Cardiac fibroblast (primary cell): Measurements from ENCODE around the gene COL5A3.
A peak's percentile ranks its signal among the peaks of the same experiment; 100 is the strongest.
"Not testable (repeated sequence)": the region's sequence is repeated elsewhere in the genome, so short reads cannot be mapped to it uniquely, and the experiment has no call there.

Experiments
- DNase-seq, 2 donors: peaks; one replicate each; pipeline versions ENCODE4 v3.0.0 to v3.0.0-alpha.2; 2010; ENCODE audit warnings: low read depth in 2 of 2
- H3K4me3 ChIP-seq, 2 donors: replicated peaks in 1 of 2; 1 replicate in 1 of 2; 2 replicates in 1 of 2; pipeline ENCODE4 v1.5.1; 2011; ENCODE audit warnings: low read depth in 2 of 2, low read length in 2 of 2, mild to moderate bottlenecking in 2 of 2, moderate library complexity in 1 of 2
- TF ChIP-seq, protein P1 (sequence below): IDR thresholded peaks from one replicate; pipeline ENCODE4 v1.5.1; 2011; ENCODE audit warnings: low read depth, mild to moderate bottlenecking, low read length, inconsistent platforms

COL5A3 gene

DNA sequence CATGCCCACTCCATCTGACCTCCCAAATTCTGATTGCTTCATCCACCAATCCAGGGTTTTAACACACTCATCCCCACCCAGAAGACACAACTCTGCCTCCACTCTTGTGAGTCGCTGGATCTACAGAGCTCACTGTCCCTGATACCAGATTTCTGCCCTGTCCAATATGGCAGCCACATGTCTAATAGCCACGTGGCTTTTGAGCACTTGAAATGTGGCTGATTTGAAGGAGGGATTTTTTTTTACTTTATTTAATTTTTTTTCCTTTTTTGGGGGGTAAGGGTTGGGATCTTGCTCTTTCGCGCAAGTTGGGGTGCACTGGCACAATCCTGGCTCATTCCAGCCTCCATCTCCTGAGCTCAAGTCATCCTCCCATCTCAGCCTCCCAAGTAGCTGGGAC is 49.2 kb downstream of the COL5A3 start:
- TF ChIP-seq, protein P1, sequence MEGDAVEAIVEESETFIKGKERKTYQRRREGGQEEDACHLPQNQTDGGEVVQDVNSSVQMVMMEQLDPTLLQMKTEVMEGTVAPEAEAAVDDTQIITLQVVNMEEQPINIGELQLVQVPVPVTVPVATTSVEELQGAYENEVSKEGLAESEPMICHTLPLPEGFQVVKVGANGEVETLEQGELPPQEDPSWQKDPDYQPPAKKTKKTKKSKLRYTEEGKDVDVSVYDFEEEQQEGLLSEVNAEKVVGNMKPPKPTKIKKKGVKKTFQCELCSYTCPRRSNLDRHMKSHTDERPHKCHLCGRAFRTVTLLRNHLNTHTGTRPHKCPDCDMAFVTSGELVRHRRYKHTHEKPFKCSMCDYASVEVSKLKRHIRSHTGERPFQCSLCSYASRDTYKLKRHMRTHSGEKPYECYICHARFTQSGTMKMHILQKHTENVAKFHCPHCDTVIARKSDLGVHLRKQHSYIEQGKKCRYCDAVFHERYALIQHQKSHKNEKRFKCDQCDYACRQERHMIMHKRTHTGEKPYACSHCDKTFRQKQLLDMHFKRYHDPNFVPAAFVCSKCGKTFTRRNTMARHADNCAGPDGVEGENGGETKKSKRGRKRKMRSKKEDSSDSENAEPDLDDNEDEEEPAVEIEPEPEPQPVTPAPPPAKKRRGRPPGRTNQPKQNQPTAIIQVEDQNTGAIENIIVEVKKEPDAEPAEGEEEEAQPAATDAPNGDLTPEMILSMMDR = no peak
- H3K4me3 ChIP-seq = no peak overlapping the region
- no peak for DNase-seq

DNA sequence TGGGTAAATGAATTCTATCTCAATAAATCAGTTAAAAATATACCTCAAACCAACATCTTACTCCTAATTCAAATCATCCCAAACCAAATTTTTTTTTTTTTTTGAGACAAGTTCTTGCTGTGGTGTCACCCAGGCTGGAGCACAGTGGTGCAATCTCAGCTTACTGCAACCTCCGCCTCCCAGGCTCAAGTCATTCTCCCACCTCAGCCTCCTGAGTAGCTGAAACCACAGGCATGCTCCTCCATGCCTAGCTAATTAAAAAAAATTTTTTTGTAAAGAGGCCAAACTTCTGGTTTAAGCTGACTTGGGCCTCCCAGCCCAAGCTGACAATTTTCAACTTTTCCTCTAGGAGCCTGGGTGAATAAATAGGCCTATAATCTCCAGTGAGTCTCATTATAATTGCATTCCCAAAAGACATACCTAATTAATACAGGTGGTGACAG is 51.9 kb downstream of the COL5A3 start:
- TF ChIP-seq, protein P1 = no peak
- no peak overlapping the region for H3K4me3 ChIP-seq
- peak; percentile 89 for DNase-seq

DNA sequence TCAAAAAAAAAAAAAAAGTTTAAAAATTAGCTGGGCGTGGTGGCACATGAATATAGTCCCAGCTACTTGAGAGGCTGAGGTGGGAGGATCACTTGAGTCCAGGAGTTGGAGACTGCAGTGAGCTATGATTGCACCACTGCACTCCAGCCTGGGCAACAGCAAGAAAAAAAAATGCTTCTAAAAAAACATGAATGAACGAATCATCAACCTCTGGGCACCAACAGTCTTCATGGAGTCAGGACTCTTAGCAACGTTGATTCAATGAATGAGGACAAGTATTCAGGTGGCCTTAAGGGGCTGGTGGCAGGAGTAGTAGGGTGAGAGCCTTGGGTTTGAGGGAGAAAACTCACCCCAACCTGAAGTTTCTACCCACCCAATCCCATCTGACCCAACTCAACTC is 53.3 kb downstream of the COL5A3 start:
- TF ChIP-seq, protein P1 = no peak
- H3K4me3 ChIP-seq = no peak overlapping the region
- peak in 1 of 2 donors; percentile 41 for DNase-seq

DNA sequence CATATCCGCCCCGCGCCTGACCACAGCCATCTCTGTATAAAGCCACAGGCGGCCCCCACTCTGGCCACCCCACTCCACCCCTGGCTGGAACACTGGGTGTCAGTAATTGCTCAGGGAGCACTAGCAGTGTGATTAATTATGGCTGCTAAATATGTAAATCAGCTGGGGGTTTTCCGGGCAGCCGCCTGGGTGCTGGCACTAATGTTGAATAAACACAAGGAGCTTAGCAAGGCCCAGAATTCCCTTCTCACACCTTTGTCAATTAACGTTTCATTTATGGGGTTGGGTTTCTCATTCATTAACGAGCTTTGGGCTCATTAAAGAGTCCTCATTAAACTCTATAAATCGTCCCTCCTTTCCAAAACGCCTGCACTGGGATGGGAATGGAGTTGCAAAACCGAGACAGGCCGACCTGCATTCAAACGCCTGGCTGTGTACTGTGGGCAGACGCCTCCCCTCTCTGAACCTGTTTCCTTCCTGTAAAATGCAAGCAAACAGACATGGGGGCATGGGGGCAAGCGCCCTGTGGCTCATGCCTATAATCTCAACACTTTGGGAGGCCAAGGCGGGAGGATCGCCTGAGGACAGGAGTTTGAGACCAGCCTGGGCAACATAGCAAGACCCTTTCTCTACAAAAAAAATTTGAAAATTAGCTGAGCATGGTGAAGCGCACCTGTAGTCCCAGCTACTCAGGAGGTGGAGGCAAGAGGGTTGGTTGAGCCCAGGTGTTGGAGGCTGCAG is 56.3 kb downstream of the COL5A3 start:
- TF ChIP-seq, protein P1 = no peak
- no peak for DNase-seq
- no peak overlapping the region for H3K4me3 ChIP-seq

DNA sequence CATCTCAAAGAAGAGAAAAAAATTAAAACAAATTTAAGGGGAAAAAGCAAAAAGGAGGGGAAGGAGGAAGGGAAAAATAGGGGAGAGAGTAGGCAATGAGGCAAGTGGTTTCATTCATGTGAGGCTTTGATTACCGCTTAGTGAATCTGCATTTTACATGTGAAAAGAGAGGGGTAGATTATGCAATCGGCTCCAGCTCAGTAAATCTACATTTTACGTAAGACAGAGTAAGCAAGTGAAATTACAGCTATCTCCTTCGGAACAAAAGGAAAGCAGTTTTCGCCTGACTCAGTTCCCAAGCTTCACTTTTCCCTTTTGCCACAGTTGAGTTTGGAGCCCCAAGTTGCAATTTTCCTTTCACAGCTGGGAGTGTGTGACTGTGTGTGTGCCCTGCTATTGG is 58.0 kb downstream of the COL5A3 start:
- no peak overlapping the region for H3K4me3 ChIP-seq
- TF ChIP-seq, protein P1 = no peak
- no peak for DNase-seq

DNA sequence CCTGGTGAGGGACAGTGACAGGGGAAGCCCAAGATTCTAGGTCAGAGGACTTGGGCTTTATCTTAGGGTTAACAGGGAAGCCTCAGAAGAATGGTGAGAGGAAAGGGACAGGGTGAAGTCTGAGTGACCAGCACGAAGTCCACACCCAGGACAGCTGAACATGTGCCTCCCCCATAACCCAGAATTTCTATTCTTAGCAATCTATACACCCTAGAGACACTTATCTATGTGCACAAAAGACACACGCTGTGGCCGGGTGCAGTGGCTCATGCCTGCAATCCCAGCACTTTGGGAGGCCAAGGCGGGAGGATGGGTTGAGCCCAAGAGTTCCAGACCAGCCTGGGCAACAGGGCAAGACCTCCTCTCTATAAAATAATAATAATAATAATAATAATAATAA is 62.9 kb downstream of the COL5A3 start:
- no peak overlapping the region for H3K4me3 ChIP-seq
- DNase-seq = no peak
- TF ChIP-seq, protein P1 = no peak

DNA sequence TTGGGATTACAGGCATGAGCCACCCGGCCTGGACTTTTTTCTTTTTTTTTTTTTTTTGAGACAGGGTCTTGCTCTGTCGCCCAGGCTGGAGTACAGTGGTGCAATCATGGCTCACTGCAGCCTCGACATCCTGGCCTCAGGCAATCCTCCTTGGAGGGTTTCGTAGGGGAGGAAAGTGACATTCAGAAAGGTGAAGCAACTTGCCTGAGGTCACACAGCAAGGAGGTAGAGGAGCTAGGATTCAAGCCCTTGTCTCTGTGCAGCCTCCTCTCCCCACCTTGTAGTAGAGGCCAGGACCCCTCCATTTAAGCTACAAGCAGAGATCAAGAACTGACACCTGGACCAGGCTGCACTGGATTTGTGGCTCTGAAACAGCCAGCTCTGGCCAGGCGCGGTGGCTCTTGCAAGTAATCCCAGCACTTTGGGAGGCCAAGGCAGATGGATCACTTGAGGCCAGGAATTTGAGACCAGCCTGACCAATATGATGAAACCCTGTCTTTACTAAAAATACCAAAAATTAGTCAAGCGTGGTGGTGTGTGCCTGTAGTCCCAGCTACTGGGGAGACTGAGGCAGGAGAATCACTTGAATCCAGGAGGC is 63.7 kb downstream of the COL5A3 start:
- not testable (repeated sequence) for H3K4me3 ChIP-seq, DNase-seq
